HFF-Myc (cell line): ENCODE data around the gene FGF19.

ENCODE experiments used
- DNase-seq: peaks from one replicate; pipeline ENCODE4 v3.0.0-alpha.2; 2011; ENCODE audit warnings: low read depth; ENCODE audit errors: extremely low read depth
- H3K4me3 ChIP-seq: replicated peaks from 2 replicates; pipeline ENCODE4 v1.5.1; 2011; ENCODE audit warnings: low read depth, mild to moderate bottlenecking, control low read depth, low read length
- TF ChIP-seq, protein P1 (sequence below): IDR thresholded peaks from 2 replicates; pipeline ENCODE4 v1.5.1; 2012; ENCODE audit warnings: mild to moderate bottlenecking, low read depth, low read length, control low read depth; ENCODE audit errors: missing control alignments

Gene FGF19

DNA sequence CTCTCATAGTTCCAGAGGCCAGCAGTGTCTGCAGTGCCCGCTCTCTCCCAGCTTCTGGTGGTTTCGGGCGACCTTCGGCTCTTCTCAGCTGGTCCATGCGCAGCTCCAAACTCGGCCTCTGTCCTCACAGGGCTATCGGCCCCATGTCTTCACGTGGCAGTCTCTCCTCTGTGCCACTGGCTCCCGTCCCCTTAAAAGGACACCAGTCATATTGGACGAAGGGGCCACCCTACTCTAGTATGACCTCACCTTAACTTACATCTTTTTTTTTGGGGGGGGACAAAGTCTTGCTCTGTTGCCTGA lies 42.5 kb downstream of the FGF19 start:
- DNase-seq = no peak
- TF ChIP-seq, protein P1, sequence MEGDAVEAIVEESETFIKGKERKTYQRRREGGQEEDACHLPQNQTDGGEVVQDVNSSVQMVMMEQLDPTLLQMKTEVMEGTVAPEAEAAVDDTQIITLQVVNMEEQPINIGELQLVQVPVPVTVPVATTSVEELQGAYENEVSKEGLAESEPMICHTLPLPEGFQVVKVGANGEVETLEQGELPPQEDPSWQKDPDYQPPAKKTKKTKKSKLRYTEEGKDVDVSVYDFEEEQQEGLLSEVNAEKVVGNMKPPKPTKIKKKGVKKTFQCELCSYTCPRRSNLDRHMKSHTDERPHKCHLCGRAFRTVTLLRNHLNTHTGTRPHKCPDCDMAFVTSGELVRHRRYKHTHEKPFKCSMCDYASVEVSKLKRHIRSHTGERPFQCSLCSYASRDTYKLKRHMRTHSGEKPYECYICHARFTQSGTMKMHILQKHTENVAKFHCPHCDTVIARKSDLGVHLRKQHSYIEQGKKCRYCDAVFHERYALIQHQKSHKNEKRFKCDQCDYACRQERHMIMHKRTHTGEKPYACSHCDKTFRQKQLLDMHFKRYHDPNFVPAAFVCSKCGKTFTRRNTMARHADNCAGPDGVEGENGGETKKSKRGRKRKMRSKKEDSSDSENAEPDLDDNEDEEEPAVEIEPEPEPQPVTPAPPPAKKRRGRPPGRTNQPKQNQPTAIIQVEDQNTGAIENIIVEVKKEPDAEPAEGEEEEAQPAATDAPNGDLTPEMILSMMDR = no peak
- no peak overlapping the region for H3K4me3 ChIP-seq

DNA sequence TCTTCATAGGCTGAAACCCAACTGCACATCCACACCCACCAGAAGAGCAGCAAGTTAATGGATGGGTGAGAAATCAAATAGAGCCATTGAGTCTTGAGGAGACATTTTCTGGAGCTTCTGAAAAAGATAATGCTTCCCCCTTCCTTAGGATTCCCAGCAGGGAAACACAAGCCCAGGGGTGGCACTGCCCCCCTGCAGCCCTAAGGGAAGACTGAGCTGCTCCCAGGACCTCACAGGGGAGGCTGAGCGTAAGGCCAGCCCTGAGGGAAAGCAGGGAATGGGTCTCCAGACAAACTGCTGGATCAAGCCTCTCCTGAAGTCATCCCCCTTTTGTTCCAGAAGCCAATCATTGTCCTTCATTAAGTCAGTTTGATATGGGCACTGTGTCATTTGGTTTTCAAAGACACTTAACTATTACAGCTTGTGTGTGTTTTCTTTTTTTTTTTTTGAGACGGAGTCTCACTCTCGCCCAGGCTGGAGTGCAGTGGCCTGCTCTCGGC lies 43.8 kb downstream of the FGF19 start:
- no peak overlapping the region for H3K4me3 ChIP-seq
- TF ChIP-seq, protein P1 = no peak
- DNase-seq = no peak

DNA sequence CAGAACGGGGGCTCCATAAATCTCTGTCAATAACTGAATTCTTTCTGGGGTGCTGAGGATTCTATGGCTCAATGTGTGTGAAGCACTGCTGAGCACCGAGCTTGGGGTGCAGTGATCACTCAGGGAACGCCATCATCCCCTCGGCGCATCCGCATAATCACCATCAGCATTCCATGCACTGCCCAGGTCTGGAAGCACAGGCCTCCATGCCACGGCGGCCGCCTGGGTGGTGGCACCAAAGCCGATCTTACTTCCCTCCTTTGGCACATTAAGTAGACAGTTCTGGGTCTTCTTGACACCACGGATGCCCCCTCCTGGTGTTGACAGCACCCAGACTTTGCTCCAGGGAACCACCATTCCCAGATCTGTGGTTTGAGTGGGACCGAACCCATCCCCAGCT lies 44.2 kb downstream of the FGF19 start:
- no peak for DNase-seq
- no peak overlapping the region for H3K4me3 ChIP-seq
- TF ChIP-seq, protein P1 = no peak

DNA sequence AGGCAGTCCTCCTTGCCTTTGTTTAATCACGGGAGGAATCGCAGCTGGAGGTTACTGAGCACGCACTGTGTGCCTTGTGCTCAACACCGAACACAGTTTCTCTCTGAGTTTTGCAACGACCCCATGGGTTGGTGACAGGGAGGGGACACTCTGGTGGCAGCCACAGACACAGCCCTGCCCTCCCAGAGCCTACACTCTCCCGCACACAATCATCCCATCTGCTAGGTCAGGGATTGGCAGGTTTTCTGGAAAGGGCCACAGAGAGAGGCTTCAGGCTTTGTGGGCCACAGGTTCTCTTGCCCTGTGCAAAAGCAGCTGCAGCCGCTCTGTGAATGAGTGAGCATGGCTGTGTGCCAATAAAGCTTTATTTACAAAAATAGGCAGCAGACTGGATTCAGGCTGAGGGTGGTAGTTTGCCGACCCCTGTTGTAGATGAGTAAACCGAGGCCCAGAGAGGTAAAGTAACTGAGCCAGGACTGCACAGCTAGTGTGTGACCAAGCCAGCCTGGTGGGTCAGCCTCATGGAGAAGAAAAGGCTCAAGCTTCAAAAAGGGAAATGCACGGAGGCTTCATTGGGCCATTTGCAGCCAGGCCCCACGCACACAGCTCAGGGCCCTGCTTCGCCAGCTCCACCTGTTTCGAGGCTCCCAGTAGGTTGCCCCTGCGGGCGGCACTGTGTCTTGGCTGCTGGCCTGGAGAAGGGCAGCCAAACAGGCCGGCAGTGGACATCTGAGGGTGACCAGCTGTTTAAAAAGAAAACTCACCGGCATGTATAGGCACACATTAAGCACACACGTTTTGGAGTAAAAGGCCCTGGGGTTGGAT lies 45.0 kb downstream of the FGF19 start:
- DNase-seq = no peak
- TF ChIP-seq, protein P1 = no peak
- no peak overlapping the region for H3K4me3 ChIP-seq

DNA sequence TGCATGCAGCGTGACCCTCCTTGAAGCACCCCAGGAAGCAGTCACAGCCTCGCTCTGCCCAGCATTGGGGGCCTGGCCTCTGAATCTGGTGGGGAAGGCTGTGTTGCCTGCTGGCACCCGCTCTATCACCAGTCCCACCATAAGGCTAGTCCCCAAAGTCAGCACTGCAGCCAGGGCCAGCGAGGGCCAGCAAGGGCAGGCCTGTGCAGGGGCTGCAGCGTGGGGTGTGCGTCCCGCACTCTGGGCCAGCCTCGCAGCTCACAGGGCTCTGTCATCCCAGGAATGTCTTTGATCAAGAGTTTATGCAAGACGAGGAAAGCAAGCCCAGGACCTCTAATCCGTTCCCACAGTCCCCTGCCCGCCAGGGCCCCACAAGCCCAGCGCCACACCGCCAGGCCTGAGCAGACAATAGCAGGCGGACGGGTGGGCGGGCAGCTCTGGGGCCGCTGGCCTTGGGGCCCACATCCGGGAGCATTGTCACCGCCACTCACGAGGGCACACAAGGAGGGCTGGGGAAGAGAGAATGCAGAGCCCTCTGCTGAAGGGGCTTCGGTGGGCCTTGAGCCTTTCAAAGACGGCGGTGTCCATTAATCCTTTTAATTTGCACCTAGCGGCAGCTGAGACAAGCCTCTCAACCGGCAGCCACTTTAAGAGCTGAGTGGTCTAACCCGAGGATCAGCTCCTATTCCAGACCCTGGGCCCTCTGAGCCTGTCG lies 45.8 kb downstream of the FGF19 start:
- DNase-seq = no peak
- H3K4me3 ChIP-seq = no peak overlapping the region
- TF ChIP-seq, protein P1 = no peak

DNA sequence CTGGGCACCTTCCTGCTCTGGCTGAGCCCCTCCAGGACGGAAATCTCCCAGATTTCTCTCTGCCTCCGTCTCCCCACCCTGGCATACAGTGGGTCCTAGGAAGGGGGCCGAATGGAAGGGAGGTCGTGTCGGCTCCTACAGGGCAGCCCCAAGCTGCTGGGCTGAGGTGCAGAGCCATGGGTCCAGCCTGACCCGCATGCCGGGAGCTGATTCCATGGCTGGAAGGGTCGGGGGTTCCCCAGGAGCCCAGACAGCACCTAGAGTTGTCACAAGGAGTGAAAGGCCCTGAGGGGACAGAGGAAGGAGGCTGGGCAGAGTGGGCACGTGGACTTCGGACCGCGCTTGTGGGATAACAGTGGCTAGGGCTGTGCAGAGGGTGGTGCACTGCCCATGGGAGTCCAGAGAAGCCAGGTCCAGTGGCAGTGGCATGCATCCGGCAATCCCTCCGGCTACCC lies 46.3 kb downstream of the FGF19 start:
- DNase-seq = no peak
- no peak overlapping the region for H3K4me3 ChIP-seq
- TF ChIP-seq, protein P1 = no peak
